NCI-H2171 (cell line): Measurements from ENCODE around the gene ALG14.
"Not testable (repeated sequence)": the region's sequence is repeated elsewhere in the genome, so short reads cannot be mapped to it uniquely, and the experiment has no call there.

ENCODE experiments used
- DNase-seq: peaks from one replicate; lab custom pipeline; 2025; lab: John Stamatoyannopoulos, UW

The ALG14 gene

DNA sequence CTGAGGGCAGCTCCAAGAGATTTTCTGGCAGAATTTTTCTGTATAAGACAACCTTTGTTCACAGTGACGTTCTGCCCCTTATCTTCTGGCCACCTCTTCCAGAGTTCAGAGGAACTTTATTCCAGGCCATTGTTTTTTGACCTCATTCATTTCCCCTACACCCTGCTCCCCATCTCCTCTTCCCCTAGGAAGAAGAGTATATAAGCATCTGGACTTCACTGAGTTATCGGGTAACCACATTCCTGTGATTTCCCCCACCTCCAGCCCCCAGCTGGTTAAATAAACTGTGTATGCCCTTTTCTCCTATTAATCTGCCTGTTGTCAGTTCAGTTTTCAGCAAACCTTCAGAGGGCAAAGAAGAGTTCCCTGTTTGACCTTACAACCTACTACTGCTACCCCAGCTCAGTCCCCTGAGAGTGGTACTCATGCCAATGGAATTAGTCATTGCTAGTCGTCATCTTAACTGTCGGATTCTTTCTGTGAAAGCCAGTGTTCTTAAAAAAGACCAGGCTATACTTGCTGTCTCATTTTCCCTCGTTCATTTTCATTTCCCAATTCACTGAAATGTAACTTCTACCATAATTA, 14.3 kb upstream of the ALG14 start:
- no peak for DNase-seq

- no peak for DNase-seq
Observed at GRCh38 chr1:95085376-95085775, 12.6 kb upstream of the ALG14 start.

DNA sequence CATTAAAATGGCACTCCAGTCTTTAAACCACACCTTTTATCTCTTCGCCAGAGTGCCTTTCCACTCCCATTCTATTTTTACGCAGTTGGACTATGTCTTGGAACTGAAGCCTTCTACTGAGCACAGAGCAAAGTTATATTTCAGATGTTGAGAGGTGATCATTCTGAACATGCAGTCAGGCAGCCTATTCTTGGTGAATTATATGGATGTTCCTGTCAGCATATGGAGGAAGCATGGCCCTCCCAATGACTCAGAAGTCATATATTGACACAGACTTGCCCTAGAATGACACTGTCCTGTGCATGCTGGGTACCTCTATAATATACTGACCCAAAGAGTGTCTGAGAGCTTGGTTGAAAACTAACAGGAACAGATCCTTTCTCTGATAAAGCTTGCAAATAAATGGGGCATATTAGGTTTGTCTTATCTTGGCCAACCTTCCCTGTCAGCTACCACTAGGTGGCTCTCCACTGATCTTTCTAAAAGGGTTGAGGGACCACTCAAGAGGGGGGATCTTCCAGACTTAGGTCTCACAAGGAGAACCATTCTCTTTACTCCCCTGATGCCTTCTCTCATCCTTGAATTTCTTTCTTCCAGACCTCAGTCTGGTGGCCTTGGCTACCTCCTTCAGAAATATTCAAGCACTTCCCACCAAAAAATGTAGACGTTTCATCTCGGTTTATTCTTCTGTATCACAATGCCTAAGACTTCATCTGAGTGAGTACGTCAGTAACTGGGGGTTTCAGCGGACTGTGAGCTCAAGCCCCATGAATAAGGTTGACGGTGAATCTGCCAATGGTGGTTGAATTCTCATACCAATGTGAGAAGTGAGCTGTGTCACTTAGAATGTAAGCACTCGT, 11.8 kb upstream of the ALG14 start:
- no peak for DNase-seq

GRCh38 chr1:95080879-95081278, 8.1 kb upstream of the ALG14 start:
- no peak for DNase-seq

DNA sequence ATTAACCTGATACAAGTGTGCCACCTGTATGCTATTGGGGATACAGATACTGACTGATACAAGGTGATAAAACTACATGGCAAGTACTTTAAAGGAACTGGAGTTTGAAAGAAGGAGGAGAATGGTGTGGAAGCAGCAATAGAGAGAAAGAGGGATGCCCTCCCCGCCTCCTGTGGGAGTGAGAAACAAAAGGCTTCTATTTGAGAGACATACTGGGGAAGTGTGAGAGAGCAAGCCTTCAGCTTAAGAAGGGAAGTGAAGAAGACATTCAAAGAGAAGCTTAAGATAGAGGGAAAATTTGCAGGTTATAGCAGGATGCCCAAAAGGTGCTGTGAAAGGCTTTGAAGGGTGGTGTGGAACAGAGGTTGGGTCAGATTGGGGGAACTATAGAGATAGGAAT, 7.7 kb upstream of the ALG14 start:
- DNase-seq, result no peak

DNA sequence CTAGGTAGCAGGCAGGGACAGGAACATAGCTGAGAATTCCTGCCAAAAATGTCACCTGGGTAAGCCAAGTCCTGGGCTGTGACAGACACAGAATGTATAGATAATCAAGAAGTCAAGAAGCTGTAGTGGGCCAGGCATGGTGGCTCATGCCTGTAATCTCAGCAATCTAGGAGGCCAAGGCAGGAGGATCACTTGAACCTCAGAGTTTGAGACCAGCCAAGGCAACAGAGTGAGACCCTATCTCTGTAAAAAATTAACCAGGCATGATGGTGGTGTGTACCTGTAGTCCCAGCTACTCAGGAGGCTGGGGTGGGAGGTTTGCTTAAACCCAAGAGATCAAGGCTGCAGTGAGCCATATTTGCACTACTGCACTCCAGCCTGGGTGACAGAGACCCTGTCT, 3.3 kb upstream of the ALG14 start:
- DNase-seq, result no peak

GRCh38 chr1:95073446-95073845, 695 bp upstream of the ALG14 start:
- DNase-seq, result no peak

- no peak for DNase-seq
Observed at GRCh38 chr1:95072117-95072516, 634 bp downstream of the ALG14 start.

DNA sequence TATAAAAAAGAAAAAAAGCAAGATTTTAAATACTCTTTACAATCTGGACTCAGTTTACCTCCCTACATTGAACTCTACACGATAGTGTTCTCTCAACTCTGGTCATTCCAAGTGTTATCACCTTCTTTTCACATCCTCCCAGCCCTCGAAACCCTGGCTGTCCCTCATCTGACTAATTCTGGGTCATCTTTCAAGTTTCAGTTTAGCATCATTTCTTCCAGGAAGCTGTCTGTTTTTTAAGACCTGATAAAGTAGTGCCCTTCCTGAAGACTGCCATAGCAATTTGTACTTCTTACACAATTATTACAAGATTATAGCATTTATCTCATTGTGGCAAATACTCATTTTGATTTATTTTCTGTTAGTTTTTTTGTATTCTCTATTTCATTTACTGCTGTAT, 1.2 kb downstream of the ALG14 start:
- DNase-seq, result no peak

- DNase-seq, result no peak
Observed at GRCh38 chr1:95069710-95070093, 3.0 kb downstream of the ALG14 start.

- no peak for DNase-seq
Observed at GRCh38 chr1:95068956-95069709, 3.6 kb downstream of the ALG14 start.

DNA sequence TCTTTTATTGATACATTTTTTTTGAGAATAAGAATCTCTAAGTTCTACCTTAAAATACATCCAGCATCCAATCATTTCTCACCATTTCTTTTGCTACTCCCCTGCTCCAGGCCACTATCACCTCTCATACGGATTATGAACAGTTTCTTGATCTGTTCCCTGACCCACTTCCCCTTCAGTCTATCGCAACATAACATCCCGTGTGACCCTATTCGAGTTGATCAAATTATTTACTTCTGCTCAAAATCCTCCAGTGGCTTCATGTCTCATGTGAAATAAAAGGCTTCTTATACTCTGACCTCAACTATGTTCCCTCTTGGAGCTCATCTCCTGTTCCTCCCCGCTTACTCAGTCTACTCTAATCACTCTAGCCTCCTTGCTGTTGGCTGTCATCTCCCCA, 5.2 kb downstream of the ALG14 start:
- DNase-seq, result no peak

DNA sequence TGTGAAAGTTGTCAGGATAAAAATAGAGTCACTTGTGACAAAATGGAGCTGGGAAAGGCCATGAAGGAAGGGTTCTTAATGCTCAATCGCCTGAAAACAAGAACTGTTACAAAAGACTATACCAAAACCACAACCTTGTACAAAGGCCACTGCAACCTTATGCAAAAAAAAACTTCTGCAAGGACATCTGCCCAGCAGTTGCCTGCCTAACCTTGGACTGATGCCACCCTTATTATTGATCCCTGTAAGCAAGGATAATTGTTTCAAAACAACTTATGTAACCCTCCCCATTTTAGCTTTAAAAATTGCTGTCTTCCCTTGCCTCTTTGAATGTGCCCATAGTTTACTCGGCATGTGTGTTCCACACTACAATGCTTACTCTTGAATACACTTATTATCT, 5.7 kb downstream of the ALG14 start:
- DNase-seq, result no peak

- DNase-seq, result no peak
Observed at GRCh38 chr1:95061445-95062006, 11.2 kb downstream of the ALG14 start.

GRCh38 chr1:95058974-95059373, 13.8 kb downstream of the ALG14 start:
- no peak for DNase-seq

- no peak for DNase-seq
Observed at GRCh38 chr1:95057351-95057750, 15.4 kb downstream of the ALG14 start.

DNA sequence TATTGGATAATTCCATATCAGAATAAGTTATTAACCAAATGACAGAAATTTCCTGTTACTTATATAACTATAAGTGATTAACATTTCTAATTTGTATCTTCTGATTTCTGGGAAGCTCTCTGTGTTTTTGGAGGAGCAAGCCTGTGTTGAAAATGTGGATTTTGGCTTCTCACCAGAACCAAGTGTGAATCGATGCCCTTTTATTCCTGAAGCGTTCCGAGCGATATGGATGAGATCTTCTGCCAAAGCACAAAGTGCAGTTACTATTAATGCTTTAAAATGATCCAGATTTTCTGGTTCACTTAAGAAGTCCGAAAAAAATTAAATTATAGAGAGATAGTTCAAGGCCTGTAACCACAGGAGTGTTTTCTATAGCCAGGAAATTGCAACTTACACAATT, 22.8 kb downstream of the ALG14 start:
- DNase-seq, result no peak

GRCh38 chr1:95048317-95048716, 24.4 kb downstream of the ALG14 start:
- no peak for DNase-seq

DNA sequence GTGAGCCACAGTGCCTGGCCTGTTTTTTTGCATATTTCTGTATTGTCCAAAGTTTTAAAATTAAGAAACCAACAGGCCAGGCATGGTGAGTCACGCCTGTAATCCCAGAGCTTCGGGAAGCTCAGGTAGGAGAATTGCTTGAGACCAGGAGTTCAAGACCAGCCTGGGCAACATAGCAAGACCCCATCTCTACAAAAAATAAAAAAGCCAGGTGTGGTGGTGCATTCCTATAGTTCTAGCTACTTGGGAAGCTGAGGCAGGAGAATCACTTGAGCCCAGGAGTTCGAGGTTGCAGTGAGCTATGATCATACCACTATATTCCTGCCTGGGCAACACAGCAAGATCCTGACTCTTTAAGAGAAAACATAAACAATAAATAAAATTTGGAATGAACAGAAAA, 25.1 kb downstream of the ALG14 start:
- DNase-seq, result not testable (repeated sequence)

DNA sequence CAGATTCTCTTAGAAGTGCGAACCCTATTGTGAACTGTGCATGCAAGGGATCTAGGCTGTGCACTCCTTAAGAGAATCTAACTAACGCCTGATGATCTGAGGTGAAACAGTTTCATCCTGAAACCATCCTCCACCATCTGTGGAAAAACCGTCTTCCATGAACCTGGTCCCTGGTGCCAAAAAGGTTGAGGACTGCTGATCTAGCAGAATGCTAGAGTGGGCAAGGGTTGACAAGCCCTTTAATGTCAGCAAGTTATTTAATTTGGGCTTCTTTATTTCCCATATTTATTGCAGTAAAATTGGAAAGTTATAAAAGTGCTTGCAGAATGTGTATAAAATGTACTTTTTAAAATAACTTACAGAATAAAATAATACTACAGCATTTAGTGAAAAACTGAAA, 26.4 kb downstream of the ALG14 start:
- no peak for DNase-seq

DNA sequence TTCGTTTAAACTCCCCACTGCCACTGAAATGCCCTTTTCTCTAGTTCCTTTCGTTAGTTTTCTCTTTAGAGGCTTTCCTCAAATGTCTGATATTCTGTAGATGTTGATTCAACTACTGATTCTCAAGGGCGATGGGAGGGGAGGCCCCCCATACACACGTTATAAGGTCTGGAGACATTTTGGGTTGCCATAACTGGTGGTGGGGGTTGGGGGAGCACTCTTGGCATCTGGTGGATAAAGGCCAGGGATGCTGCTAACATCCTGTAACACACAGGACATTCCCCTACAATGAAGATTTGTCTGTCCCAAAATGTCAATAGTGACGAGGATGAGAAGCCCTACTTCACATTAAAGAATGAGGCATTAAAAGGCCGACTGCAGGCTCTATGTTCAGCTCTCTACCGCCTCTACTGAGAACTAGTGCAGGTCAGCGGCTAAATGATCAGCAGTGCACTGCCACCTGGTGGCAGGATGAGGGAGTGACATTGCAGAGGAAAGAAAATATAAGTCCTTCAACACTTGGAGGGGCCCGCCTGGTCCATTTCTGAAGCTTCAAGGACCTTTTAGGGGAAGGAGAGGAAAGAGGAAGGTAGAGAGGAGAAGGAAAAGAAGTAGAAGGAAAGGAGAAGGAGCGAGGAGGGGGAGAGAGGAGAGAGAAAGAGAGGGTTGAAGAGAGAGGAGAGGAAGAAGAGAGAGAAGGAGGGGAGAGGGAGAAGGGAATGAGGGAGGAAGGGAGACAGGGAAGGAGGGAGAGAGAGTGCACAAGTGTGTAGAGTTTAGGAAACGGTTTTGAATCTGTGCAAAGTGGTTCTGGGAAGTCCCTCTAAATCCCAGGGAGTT, 29.4 kb downstream of the ALG14 start:
- DNase-seq, result peak; percentile 23

DNA sequence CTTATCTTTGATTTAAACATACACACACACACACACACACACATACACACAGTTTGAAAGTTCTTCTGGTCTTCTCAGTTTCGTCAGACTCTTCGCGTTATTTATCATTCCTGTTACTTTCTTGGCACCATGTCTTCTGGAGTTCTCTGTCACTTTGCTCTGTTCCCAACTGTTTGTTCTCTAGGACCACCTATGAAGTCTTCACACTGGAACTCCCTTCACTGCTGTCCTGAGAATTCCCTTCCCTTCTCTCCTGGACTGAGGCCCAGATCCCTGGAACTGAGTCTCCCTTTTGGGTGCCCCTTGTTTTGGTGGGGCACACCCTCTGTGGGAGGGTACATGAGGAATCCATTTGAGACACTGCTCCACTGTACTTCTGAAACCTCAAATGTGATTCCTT, 30.5 kb downstream of the ALG14 start:
- no peak for DNase-seq
